HG03103 (cell line): ENCODE results near the gene DSC1.

ENCODE experiments used
- ATAC-seq: cut with Tn5 transposase; IDR thresholded peaks from one replicate; pipeline ENCODE4 v1.9.1; 2021; ENCODE audit warnings: low read depth; ENCODE audit not compliant: unreplicated experiment

The DSC1 gene

DNA sequence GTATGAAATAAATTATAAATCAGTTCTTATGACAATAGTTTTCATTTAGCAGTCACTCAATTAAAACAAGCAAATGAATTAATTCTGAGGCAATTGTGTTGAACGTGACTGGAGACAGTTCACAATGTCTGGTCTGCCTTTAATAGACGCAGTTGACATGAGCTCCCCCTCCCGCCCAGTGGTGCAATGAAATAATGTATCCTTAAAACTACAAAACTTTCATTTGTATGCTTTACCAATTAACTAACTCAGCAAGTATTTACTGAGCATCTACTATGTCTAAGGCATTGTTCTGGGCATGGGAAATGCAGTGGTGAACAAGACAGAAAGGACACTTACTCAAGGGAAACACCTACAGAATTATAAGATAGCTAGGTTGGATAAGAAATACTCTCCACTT lies 56.9 kb downstream of the DSC1 start:
- no peak for ATAC-seq

GRCh38 chr18:31104444-31104843 lies 58.2 kb downstream of the DSC1 start:
- ATAC-seq, result no peak

DNA sequence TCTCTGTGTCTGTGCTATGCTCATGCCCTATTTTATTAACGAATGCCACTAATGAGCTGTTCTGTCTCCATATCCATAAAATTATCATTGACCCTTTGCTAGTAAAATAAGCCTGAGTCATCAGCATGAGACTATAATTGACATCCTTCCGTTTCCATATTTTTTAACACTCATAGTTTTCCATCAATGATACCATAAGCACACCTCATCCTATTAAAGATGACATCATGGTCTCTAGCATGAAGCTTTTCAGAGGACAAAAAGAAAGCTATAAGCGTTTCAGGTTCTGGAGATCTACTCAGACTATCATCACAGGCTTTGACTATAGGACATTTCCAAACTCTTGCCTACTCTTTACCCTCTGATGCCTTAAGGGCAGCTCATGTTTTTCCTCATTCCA lies 59.2 kb downstream of the DSC1 start:
- no peak for ATAC-seq

GRCh38 chr18:31102941-31103340 lies 59.7 kb downstream of the DSC1 start:
- ATAC-seq, result no peak

- ATAC-seq, result no peak
Measured at GRCh38 chr18:31102025-31102684, 60.5 kb downstream of the DSC1 start, which contains the start of gene DSC2. Gene DSC2 (minus strand): TSS chr18:31102421. CDS start chr18:31101971, 450 bp downstream.

DNA sequence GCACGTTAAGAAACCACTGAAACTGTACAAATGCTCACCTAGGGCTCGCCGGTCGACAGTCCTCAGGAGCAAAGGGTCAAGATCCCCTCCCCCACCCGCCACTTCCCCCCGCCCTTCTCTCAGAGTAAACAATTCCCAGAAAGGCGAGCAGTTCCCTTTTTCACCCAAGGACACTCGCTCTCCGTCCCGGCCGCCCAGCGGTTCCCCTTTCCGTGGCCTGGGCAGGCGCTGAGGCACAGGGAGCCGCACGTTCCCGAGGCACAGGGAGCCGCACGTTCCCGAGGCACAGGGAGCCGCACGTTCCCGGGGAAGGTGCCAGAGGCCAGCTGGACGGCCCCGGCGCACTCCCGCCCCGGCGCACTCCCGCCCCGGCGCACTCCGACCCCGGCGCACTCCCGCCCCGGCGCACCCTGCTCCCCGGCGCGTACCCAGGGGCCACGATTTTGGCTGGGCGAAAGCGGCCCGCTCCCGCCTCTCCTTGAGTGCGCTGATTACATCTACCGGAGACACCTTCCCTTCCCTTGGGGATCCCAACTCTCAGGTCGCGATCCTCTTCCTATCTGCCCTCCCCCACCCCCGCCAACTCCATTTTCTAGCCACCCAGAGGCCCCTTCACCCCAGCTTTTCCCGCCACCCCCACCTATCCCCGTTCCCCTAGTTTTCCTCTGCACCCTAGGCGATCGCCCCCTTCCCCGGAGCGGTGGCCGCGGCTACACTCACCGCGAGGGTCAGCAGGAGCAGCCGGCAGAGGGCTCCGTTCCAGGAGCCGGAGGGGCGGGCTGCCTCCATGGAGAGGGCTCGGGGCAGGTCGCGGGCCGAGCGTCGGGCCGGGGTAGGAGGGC lies 61.3 kb downstream of the DSC1 start:
- no peak for ATAC-seq

DNA sequence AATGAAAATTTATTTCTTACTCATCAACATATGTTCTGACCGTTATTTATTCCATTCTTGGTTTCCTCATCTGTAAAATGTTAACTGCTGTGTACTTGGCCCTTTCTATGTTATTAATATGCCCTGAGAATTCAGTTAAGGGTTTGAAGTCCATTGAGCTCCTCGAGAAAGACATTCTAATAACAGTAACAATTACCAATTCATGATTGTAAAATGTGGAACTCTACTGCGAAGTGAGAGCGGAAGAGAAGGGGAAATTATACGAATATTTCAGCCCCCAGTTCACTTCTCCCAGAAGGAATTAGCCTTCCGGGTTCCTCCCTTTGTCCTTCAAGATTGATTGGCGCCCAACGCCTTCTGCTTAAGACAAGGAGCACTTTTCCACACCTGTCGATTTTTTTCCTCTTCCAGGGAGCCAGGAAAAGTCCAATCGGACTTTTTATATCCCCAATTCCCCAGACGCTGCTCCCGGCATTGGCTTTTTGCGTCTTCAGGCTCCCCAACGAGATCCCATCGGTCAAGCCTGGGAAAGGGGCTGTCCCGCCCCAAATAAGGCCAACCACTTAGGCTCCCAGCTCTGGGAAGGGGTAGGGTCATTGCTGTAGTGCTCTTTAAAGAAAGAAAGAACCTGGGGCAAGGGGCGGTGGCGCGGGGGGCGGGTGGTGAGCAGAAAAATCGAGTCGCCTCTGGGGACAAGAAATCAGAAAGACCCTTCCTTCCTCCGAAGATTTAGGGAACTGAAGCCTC lies 62.0 kb downstream of the DSC1 start:
- ATAC-seq, result no peak

GRCh38 chr18:31099450-31100230 lies 63.0 kb downstream of the DSC1 start:
- ATAC-seq, result no peak

GRCh38 chr18:31098878-31099277 lies 63.8 kb downstream of the DSC1 start:
- ATAC-seq, result no peak

GRCh38 chr18:31097666-31098065 lies 65.0 kb downstream of the DSC1 start:
- no peak for ATAC-seq

DNA sequence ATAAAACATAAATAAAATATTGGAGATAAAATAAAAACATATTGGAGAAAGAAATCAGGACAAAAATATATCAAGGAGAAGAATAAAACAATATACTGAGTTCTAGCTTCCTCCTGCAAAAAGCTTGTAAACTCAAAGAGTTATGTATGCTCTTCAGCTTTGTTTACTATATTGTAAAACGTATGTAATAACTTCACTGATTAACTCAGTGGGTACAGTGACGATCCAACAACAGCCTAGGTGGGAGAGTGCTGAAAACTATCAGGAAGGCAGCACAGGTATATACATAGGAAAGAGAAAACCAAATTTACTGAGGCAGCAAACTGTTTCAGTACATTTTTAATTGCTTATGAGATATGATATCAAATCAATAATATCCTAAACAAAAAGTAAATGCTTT lies 68.8 kb downstream of the DSC1 start:
- no peak for ATAC-seq

DNA sequence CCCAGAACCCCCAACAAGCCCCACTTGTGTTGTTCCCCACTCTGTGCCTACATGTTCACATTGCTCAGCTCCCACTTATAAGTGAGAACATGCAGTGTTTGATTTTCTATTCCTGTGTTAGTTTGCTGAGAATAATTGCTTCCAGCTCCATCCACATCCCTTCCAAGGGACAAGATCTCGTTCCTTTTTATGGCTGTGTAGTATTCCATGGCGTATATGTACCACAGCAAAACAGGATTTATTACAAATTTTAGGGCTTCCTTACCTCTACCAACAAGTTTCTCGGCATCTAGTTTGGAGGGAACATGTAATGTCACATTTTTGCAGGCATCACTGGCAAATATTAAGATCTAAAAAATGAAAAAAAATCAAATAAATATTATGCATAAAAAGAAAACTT lies 69.4 kb downstream of the DSC1 start:
- ATAC-seq, result no peak

GRCh38 chr18:31091350-31091749 lies 71.3 kb downstream of the DSC1 start:
- ATAC-seq, result no peak

DNA sequence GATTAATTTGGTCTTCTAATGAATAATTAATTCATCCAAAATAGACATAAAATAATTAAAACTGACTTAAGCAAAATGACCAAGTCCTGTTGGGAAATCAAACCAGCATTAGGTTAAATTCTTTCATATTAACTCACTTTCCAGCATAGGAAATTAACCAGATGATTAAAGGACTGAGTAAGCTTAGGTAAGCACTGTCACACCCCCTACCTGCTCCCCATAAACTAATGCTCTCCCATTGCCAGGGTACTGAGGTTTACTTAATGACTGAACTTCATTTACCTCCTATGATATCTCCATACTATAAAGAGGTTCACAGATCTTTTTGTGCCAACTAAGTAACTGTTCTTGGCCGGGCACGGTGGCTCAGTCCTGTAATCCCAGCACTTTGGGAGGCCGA lies 74.1 kb downstream of the DSC1 start:
- no peak for ATAC-seq

GRCh38 chr18:31079973-31080372 lies 82.7 kb downstream of the DSC1 start:
- ATAC-seq, result no peak
